ENCODE data around the gene HSH2D. TPM values are rescaled to one million over a fixed set of nuclear protein-coding genes. Genes with fewer than 3 reads are reported as not detected.
A peak's percentile ranks its signal among the peaks of the same experiment; 100 is the strongest.

The HSH2D gene
- total and polyA plus RNA-seq, 10 of the 15 experiments (the other 5 are each of a cell fraction or from before 2014, with no cell fraction given): 22.0 to 145 (median 89.3) TPM

DNA sequence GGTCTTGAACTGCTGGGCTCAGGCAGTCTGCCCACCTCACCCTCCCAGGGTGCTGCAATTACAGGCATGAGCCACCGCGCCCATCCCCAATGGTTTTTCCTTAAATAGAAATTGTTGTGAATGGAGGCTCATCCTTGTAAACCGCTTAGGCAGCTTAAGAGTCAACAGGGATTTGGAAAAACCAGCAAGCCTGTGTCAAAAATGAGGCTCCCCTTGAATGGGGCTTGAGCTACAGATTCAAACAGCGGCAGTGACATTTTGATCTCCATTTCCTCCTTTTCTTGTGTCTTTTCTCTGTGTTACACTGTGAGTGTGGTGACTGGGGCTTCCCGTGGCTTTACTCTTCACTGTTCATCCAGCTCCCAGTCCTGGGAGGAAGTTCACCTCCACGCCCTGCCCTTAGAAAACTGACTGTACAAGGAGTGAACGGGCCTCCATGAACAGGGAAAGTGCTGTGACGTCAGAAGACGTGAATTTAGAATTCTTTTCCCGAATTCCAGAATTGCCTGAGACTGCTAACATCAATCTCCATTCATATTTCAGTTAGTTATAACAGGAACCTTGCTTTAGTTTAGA is 47.1 kb upstream of the HSH2D start:
- Histone ChIP-seq H4K20me1 (ENCODE audit: control insufficient read depth, insufficient read depth) (no peaks in the 10 kb centered on the region), H3K9ac (ENCODE audit: control insufficient read depth, insufficient read depth, low read length) (no peak overlapping the region), H2AFZ (ENCODE audit: control insufficient read depth, low read depth, low read length) (no peak overlapping the region), H3K4me1 (ENCODE audit: control insufficient read depth, insufficient read depth, low read length) (no peaks in the 10 kb centered on the region), H3K4me2 (ENCODE audit: control insufficient read depth, insufficient read depth) (no peak overlapping the region), H3K27me3 (replicated peaks in 1 of 2; ENCODE audit: control insufficient read depth in 2 of 2, insufficient read depth in 2 of 2, low read length in 1 of 2) (no peaks in the 10 kb centered on the region), H3K36me3 (ENCODE audit: control insufficient read depth in 2 of 2, insufficient read depth in 2 of 2, low read length in 1 of 2) (peaks cover 39 to 78% of the 10 kb centered on the region in 2 experiments), H3K9me3 (replicated peaks; ENCODE audit: control insufficient read depth, insufficient read depth, low read length) (no peaks in the 10 kb centered on the region), H3K27ac (ENCODE audit: control insufficient read depth, insufficient read depth) (no peak overlapping the region), H3K79me2 (ENCODE audit: control insufficient read depth, insufficient read depth, low read length) (no peaks in the 10 kb centered on the region), H3K4me3 (no peak overlapping the region)
- in situ Hi-C loops (cut with MboI) (no loop called here), intact Hi-C loops (cut with micrococcal nuclease; ENCODE audit: unreplicated experiment) (no loop called here)
- no TSS peak for BruUV-seq (replicated peaks)
- no peak for DNase-seq (ENCODE audit: low read depth, low spot score)
- CTCF ChIA-PET: interaction anchor here (1.0 to 1.5 kb wide), 3 partner anchors 10 to 89 kb away, joined by 5 read pairs; partner anchors contain the start of gene FAM32A
- RAD21 ChIA-PET (ENCODE audit: unreplicated experiment): interaction anchor here (0.8 to 1.6 kb wide), 3 partner anchors 19 to 55 kb away, joined by 3 read pairs; no protein-coding TSS in a partner anchor
- no peak for ATAC-seq
- TF ChIP-seq NR2C1 (IDR thresholded peaks at IDR 0.05) (no peak), POLR2AphosphoS5 (IDR thresholded peaks at IDR 0.05; ENCODE audit: low read length) (peak; percentile 63), SMAD5 (IDR thresholded peaks at IDR 0.05; ENCODE audit: low read depth) (0 out of 2 replicates have a peak, but pooled peaks have one; percentile 15), POLR2A (IDR thresholded peaks at IDR 0.05; ENCODE audit: low read depth, low read length) (peak; percentile 34; the same call in 1 of the 2 replicates)
- WGBS (ENCODE audit: insufficient coverage, insufficient replicate concordance, low lambda C conversion rate, missing lambda C conversion rate): 84% methylated on average over 10 of the region's 10 CpGs
- POLR2A ChIA-PET: interaction anchor here (0.7 to 1.3 kb wide), 3 partner anchors 12 to 640 kb away, joined by 3 to 4 read pairs (median 3); no protein-coding TSS in a partner anchor
- FAIRE-seq: no peak
- SMC1A ChIA-PET (ENCODE audit: uncharacterized antibody, unreplicated experiment): interaction anchor here (0.6 to 2.3 kb wide), 3 partner anchors 12 to 82 kb away, joined by 4 to 7 read pairs (median 5); no protein-coding TSS in a partner anchor

DNA sequence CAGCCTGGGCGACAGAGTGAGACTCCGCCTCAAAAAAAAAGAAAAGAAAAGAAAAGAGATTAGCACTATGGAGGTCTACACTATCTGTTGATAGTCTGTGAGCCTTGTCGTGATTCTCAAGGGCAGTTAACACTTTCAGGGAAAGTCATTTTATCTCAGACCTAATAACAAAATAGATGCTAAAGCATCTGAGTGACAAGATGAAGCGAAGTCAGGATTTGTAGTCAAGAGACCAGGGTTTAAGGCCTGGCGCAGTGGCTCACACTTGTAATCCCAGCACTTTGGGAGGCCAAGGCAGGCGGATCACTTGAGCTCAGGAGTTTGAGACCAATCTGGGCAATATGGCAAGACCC is 45.1 kb upstream of the HSH2D start:
- no peak for ATAC-seq
- WGBS (ENCODE audit: insufficient coverage, insufficient replicate concordance, low lambda C conversion rate, missing lambda C conversion rate): 94% methylated on average over 6 of the region's 6 CpGs
- ChIA-PET RAD21 (ENCODE audit: unreplicated experiment) (no interaction called here), SMC1A (ENCODE audit: uncharacterized antibody, unreplicated experiment) (interaction anchor here (0.9 to 1.3 kb wide), 3 partner anchors 15 to 28 kb away, joined by 3 read pairs; no protein-coding TSS in a partner anchor), POLR2A (interaction anchor here (0.7 kb wide), 1 partner anchor 47 kb away, joined by 3 read pairs; no protein-coding TSS in a partner anchor), CTCF (interaction anchor here (0.6 kb wide), 2 partner anchors 9 to 462 kb away, joined by 3 to 4 read pairs; no protein-coding TSS in a partner anchor)
- Histone ChIP-seq H3K36me3 (ENCODE audit: control insufficient read depth in 2 of 2, insufficient read depth in 2 of 2, low read length in 1 of 2) (peaks cover 31 to 67% of the 10 kb centered on the region in 2 experiments), H3K4me1 (ENCODE audit: control insufficient read depth, insufficient read depth, low read length) (no peaks in the 10 kb centered on the region), H3K9ac (ENCODE audit: control insufficient read depth, insufficient read depth, low read length) (no peak overlapping the region), H3K27ac (ENCODE audit: control insufficient read depth, insufficient read depth) (no peak overlapping the region), H3K4me2 (ENCODE audit: control insufficient read depth, insufficient read depth) (no peak overlapping the region), H4K20me1 (ENCODE audit: control insufficient read depth, insufficient read depth) (no peaks in the 10 kb centered on the region), H3K9me3 (replicated peaks; ENCODE audit: control insufficient read depth, insufficient read depth, low read length) (no peaks in the 10 kb centered on the region), H3K4me3 (no peak overlapping the region), H3K79me2 (ENCODE audit: control insufficient read depth, insufficient read depth, low read length) (no peaks in the 10 kb centered on the region), H3K27me3 (replicated peaks in 1 of 2; ENCODE audit: control insufficient read depth in 2 of 2, insufficient read depth in 2 of 2, low read length in 1 of 2) (no peaks in the 10 kb centered on the region), H2AFZ (ENCODE audit: control insufficient read depth, low read depth, low read length) (no peak overlapping the region)
- intact Hi-C loops (cut with micrococcal nuclease; ENCODE audit: unreplicated experiment) (no loop called here), in situ Hi-C loops (cut with MboI) (no loop called here)
- no peak for DNase-seq (ENCODE audit: low read depth, low spot score)
- no TSS peak for BruUV-seq (replicated peaks)
- FAIRE-seq: no peak
- TF ChIP-seq, protein P1, sequence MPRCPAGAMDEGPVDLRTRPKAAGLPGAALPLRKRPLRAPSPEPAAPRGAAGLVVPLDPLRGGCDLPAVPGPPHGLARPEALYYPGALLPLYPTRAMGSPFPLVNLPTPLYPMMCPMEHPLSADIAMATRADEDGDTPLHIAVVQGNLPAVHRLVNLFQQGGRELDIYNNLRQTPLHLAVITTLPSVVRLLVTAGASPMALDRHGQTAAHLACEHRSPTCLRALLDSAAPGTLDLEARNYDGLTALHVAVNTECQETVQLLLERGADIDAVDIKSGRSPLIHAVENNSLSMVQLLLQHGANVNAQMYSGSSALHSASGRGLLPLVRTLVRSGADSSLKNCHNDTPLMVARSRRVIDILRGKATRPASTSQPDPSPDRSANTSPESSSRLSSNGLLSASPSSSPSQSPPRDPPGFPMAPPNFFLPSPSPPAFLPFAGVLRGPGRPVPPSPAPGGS (IDR thresholded peaks at IDR 0.05; ENCODE audit: borderline replicate concordance, insufficient read depth, low read depth, low read length, poor library complexity, severe bottlenecking): no peak
- TF ChIP-seq BCL11A (IDR thresholded peaks at IDR 0.05; ENCODE audit: low read depth, low read length): no peak
- TF ChIP-seq PML (IDR thresholded peaks at IDR 0.05; ENCODE audit: low read length): no peak
- no peak for TF ChIP-seq MYC (IDR thresholded peaks at IDR 0.05; ENCODE audit: insufficient read depth, insufficient read length, insufficient replicate concordance, low read length, severe bottlenecking)
- TF ChIP-seq, protein P2, sequence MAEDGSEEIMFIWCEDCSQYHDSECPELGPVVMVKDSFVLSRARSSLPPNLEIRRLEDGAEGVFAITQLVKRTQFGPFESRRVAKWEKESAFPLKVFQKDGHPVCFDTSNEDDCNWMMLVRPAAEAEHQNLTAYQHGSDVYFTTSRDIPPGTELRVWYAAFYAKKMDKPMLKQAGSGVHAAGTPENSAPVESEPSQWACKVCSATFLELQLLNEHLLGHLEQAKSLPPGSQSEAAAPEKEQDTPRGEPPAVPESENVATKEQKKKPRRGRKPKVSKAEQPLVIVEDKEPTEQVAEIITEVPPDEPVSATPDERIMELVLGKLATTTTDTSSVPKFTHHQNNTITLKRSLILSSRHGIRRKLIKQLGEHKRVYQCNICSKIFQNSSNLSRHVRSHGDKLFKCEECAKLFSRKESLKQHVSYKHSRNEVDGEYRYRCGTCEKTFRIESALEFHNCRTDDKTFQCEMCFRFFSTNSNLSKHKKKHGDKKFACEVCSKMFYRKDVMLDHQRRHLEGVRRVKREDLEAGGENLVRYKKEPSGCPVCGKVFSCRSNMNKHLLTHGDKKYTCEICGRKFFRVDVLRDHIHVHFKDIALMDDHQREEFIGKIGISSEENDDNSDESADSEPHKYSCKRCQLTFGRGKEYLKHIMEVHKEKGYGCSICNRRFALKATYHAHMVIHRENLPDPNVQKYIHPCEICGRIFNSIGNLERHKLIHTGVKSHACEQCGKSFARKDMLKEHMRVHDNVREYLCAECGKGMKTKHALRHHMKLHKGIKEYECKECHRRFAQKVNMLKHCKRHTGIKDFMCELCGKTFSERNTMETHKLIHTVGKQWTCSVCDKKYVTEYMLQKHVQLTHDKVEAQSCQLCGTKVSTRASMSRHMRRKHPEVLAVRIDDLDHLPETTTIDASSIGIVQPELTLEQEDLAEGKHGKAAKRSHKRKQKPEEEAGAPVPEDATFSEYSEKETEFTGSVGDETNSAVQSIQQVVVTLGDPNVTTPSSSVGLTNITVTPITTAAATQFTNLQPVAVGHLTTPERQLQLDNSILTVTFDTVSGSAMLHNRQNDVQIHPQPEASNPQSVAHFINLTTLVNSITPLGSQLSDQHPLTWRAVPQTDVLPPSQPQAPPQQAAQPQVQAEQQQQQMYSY (CRISPR knock-in tag; IDR thresholded peaks at IDR 0.05): no peak
- no peak for TF ChIP-seq JUNB (IDR thresholded peaks at IDR 0.05)
- no peak for TF ChIP-seq NR2C2 (IDR thresholded peaks at IDR 0.05; ENCODE audit: borderline replicate concordance, control insufficient read depth, insufficient read length, low read depth)
- TF ChIP-seq SP1 (IDR thresholded peaks at IDR 0.05; ENCODE audit: low read depth, low read length): no peak
